ENCODE measurements around the gene TFF1. TPM values are rescaled to one million over a fixed set of nuclear protein-coding genes. Genes with fewer than 3 reads are reported as not detected.

The TFF1 gene
- total and polyA plus RNA-seq, 2 of the 4 experiments (the other 2 are of a cell fraction): not detected

DNA sequence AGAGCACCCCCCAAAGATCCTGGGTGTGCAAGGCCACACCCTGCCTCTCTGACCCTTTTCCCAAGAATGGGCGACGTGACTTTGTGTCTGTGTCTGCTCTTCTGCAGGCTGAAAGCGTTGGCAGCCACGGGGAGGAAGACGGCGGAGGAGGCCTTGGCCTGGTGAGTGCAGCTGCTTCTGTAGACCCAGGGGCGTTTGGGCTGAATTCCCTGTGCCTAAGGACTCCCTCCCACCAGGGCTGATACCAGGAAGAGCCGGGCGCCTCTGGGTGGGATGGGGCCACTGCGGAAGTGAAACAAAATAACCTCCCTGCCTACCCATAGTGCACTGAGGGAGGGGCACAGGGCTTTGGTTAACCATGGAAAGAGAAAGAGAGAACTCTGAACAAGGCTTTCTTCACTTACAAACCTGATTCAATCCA is 39.9 kb upstream of the TFF1 start:
- H3K23ac ChIP-seq (ENCODE audit: low read depth, low read length): no peak overlapping the region
- no peak overlapping the region for H2BK15ac ChIP-seq (ENCODE audit: low read depth, low read length)
- no peaks in the 10 kb centered on the region for H3K36me3 ChIP-seq (ENCODE audit: control insufficient read depth, insufficient read depth, low read length)
- H3K79me1 ChIP-seq (ENCODE audit: low read depth in 1 of 2, low read length in 2 of 2): no peaks in the 10 kb centered on the region
- ChIA-PET POLR2A (ENCODE audit: unreplicated experiment) (no interaction called here), CTCF (no interaction called here)
- dilution Hi-C loops (cut with HindIII; ENCODE audit: low sequenced_read_pairs, unreplicated experiment): no loop called here
- no peaks in the 10 kb centered on the region for H3K9me3 ChIP-seq (ENCODE audit: control insufficient read depth, insufficient read depth, low read length)
- H2AK5ac ChIP-seq (ENCODE audit: low read depth, low read length): no peak overlapping the region
- H4K91ac ChIP-seq (ENCODE audit: insufficient read depth, low read depth, low read length): no peak overlapping the region
- no peak overlapping the region for H3K18ac ChIP-seq (ENCODE audit: low read depth, low read length)
- no peak overlapping the region for H4K8ac ChIP-seq (ENCODE audit: low read depth in 2 of 2, low read length in 2 of 2)
- no peak overlapping the region for H3K56ac ChIP-seq (ENCODE audit: extremely low read depth, insufficient read depth, low read length)
- no peak overlapping the region for H3K4me2 ChIP-seq (ENCODE audit: low read depth, low read length)
- H2BK120ac ChIP-seq (ENCODE audit: low read depth, low read length): no peak overlapping the region
- no TSS peak for BruUV-seq (replicated peaks)
- H3K27ac ChIP-seq (ENCODE audit: insufficient read depth, low read length): no peak overlapping the region
- WGBS, 2 experiments (ENCODE audit: extremely low coverage in 2 of 2, insufficient read length in 1 of 2): 73% methylated on average over 3 of the region's 10 CpGs; no CpG with 5 or more reads in 1 of the 2 experiments
- H3K27me3 ChIP-seq (ENCODE audit: control insufficient read depth, insufficient read depth, low read length): peaks cover 8% of the 10 kb centered on the region; the same call in 1 of the 2 replicates
- no peaks in the 10 kb centered on the region for H3K4me1 ChIP-seq (ENCODE audit: control insufficient read depth, insufficient read depth, low read length)
- no peak overlapping the region for H2AFZ ChIP-seq (replicated peaks; ENCODE audit: low read length, poor library complexity)
- no peak overlapping the region for H2BK20ac ChIP-seq (ENCODE audit: low read depth, low read length)
- H4K20me1 ChIP-seq (ENCODE audit: insufficient read depth, low read length): no peaks in the 10 kb centered on the region
- H3K9ac ChIP-seq (ENCODE audit: low read depth, low read length): no peak overlapping the region
- ATAC-seq (ENCODE audit: low read depth): no peak
- no peak overlapping the region for H3K4ac ChIP-seq (ENCODE audit: low read depth, low read length)
- H2BK5ac ChIP-seq (ENCODE audit: low read depth, low read length, poor library complexity, severe bottlenecking): no peak overlapping the region
- in situ Hi-C loops (cut with MboI; ENCODE audit: low sequenced_read_pairs): no loop called here
- no peak for TF ChIP-seq MXI1 (IDR thresholded peaks at IDR 0.05; ENCODE audit: borderline replicate concordance, low read depth, low read length)
- TF ChIP-seq CEBPB (IDR thresholded peaks at IDR 0.05; ENCODE audit: low read depth, low read length): no peak
- no peak for TF ChIP-seq NFE2L2 (IDR thresholded peaks at IDR 0.05; ENCODE audit: low read depth, low read length)
- TF ChIP-seq, protein P1, sequence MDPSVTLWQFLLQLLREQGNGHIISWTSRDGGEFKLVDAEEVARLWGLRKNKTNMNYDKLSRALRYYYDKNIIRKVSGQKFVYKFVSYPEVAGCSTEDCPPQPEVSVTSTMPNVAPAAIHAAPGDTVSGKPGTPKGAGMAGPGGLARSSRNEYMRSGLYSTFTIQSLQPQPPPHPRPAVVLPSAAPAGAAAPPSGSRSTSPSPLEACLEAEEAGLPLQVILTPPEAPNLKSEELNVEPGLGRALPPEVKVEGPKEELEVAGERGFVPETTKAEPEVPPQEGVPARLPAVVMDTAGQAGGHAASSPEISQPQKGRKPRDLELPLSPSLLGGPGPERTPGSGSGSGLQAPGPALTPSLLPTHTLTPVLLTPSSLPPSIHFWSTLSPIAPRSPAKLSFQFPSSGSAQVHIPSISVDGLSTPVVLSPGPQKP (IDR thresholded peaks at IDR 0.05; ENCODE audit: borderline replicate concordance, low read depth, low read length): no peak
- no peak for TF ChIP-seq RCOR1 (IDR thresholded peaks at IDR 0.05; ENCODE audit: insufficient replicate concordance, low read length)
- TF ChIP-seq RFX5 (IDR thresholded peaks at IDR 0.05; ENCODE audit: low read depth, low read length): no peak
- no peak for TF ChIP-seq CHD1 (IDR thresholded peaks at IDR 0.05; ENCODE audit: low read depth, low read length)
- no peak for TF ChIP-seq FOS (IDR thresholded peaks at IDR 0.05; ENCODE audit: low read depth, low read length)
- TF ChIP-seq SMC3 (IDR thresholded peaks at IDR 0.05; ENCODE audit: low read depth, low read length): no peak
- TF ChIP-seq, protein P2, sequence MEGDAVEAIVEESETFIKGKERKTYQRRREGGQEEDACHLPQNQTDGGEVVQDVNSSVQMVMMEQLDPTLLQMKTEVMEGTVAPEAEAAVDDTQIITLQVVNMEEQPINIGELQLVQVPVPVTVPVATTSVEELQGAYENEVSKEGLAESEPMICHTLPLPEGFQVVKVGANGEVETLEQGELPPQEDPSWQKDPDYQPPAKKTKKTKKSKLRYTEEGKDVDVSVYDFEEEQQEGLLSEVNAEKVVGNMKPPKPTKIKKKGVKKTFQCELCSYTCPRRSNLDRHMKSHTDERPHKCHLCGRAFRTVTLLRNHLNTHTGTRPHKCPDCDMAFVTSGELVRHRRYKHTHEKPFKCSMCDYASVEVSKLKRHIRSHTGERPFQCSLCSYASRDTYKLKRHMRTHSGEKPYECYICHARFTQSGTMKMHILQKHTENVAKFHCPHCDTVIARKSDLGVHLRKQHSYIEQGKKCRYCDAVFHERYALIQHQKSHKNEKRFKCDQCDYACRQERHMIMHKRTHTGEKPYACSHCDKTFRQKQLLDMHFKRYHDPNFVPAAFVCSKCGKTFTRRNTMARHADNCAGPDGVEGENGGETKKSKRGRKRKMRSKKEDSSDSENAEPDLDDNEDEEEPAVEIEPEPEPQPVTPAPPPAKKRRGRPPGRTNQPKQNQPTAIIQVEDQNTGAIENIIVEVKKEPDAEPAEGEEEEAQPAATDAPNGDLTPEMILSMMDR (conservative IDR thresholded peaks at IDR 0.05; ENCODE audit: low read depth, low read length): no peak
- TF ChIP-seq MAZ (IDR thresholded peaks at IDR 0.05; ENCODE audit: borderline replicate concordance, low read depth, low read length): no peak
- TF ChIP-seq BHLHE40 (IDR thresholded peaks at IDR 0.05; ENCODE audit: low read depth, low read length): no peak
- no peak overlapping the region for H3K4me3 ChIP-seq (ENCODE audit: insufficient read depth, low read depth, low read length)
- no peak for DNase-seq
- no peak overlapping the region for H4K5ac ChIP-seq (ENCODE audit: low read depth, low read length)
- intact Hi-C loops (cut with micrococcal nuclease): no loop called here
- no peaks in the 10 kb centered on the region for H3K9me1 ChIP-seq (ENCODE audit: insufficient read depth, low read length)
- H3K14ac ChIP-seq (replicated peaks; ENCODE audit: low read depth, low read length): no peak overlapping the region
- H2AK9ac ChIP-seq (replicated peaks; ENCODE audit: low read depth, low read length, poor library complexity): no peak overlapping the region
